Sigmoid colon (tissue), 3 donors: ENCODE data around the gene SRF.

Experiments used
- POLR2A ChIP-seq, 2 donors: fragments of 450-650 bp; IDR thresholded peaks; one replicate each; pipeline ENCODE4 v1.6.1; 2016; ENCODE audit warnings: antibody characterized with exemption in 2 of 2, mild to moderate bottlenecking in 2 of 2, moderate library complexity in 2 of 2
- TF ChIP-seq, protein P1 (sequence below), 4 experiments: fragments of 450-650 bp in 3 of 4; fragments of 200-600 bp in 1 of 4; IDR thresholded peaks; one replicate each; pipeline ENCODE4 v1.5.1; 2016 to 2019; ENCODE audit warnings: antibody characterized with exemption in 4 of 4, mild to moderate bottlenecking in 3 of 4, moderate library complexity in 2 of 4

- TF ChIP-seq, protein P1, sequence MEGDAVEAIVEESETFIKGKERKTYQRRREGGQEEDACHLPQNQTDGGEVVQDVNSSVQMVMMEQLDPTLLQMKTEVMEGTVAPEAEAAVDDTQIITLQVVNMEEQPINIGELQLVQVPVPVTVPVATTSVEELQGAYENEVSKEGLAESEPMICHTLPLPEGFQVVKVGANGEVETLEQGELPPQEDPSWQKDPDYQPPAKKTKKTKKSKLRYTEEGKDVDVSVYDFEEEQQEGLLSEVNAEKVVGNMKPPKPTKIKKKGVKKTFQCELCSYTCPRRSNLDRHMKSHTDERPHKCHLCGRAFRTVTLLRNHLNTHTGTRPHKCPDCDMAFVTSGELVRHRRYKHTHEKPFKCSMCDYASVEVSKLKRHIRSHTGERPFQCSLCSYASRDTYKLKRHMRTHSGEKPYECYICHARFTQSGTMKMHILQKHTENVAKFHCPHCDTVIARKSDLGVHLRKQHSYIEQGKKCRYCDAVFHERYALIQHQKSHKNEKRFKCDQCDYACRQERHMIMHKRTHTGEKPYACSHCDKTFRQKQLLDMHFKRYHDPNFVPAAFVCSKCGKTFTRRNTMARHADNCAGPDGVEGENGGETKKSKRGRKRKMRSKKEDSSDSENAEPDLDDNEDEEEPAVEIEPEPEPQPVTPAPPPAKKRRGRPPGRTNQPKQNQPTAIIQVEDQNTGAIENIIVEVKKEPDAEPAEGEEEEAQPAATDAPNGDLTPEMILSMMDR (IDR thresholded peaks at IDR 0.05), result no peak
- TF ChIP-seq POLR2A (IDR thresholded peaks at IDR 0.05), result no peak
These were observed 49.4 kb downstream of the SRF start for GRCh38 chr6:43220439-43220951.
